Measurements from ENCODE around the gene C5orf63.

DNA sequence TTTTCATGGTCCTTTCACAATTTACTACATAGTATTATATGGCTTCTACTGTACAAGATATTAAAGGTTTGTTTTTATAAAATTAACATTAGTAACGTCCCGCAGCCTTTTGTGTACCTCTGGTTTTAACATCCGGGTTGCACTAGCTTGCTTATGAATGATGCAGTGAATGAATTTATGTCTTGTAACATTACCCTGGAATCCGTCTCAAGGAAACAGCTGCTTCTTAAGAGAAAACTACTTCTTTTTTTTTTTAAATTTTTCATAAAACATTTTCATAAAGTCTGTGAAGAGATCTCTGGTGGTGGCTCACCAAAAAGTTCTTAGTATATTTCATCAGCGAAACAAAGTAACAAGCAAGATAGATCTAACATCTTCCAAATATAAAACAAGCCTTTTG, 66.6 kb downstream of the C5orf63 start:
- TF ChIP-seq, protein P1, sequence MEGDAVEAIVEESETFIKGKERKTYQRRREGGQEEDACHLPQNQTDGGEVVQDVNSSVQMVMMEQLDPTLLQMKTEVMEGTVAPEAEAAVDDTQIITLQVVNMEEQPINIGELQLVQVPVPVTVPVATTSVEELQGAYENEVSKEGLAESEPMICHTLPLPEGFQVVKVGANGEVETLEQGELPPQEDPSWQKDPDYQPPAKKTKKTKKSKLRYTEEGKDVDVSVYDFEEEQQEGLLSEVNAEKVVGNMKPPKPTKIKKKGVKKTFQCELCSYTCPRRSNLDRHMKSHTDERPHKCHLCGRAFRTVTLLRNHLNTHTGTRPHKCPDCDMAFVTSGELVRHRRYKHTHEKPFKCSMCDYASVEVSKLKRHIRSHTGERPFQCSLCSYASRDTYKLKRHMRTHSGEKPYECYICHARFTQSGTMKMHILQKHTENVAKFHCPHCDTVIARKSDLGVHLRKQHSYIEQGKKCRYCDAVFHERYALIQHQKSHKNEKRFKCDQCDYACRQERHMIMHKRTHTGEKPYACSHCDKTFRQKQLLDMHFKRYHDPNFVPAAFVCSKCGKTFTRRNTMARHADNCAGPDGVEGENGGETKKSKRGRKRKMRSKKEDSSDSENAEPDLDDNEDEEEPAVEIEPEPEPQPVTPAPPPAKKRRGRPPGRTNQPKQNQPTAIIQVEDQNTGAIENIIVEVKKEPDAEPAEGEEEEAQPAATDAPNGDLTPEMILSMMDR (IDR thresholded peaks at IDR 0.05) = no peak
- TF ChIP-seq POLR2A (IDR thresholded peaks at IDR 0.05) = no peak

Data from adrenal gland (tissue), 5 donors.